Fibroblast of lung (primary cell): Measurements from ENCODE around the gene SPAG9. TPM values are rescaled to one million over a fixed set of nuclear protein-coding genes. Genes with fewer than 3 reads are reported as not detected.

ENCODE experiments used
- DNase-seq, 2 donors: peaks; one replicate each; pipeline versions ENCODE4 v3.0.0 to v3.0.0-alpha.2; 2010; ENCODE audit warnings: low read depth in 2 of 2
- H2AFZ ChIP-seq: 2 replicates; pipeline ENCODE4 v1.5.1; 2012; ENCODE audit warnings: low read length, control low read depth, inconsistent platforms
- H3K27ac ChIP-seq: 2 replicates; pipeline ENCODE4 v1.5.1; 2011; ENCODE audit warnings: low read length, control low read depth; ENCODE audit not compliant: insufficient read depth
- H3K27me3 ChIP-seq: 2 replicates; pipeline ENCODE4 v1.5.1; 2011; ENCODE audit warnings: mild to moderate bottlenecking, low read length; ENCODE audit not compliant: control insufficient read depth, insufficient read depth
- H3K36me3 ChIP-seq: 2 replicates; pipeline ENCODE4 v1.5.1; 2011; ENCODE audit warnings: low read length; ENCODE audit not compliant: control insufficient read depth, insufficient read depth
- H3K4me1 ChIP-seq: 2 replicates; pipeline ENCODE4 v1.5.1; 2011; ENCODE audit warnings: low read length; ENCODE audit not compliant: control insufficient read depth, insufficient read depth; ENCODE audit errors: extremely low read depth
- H3K4me2 ChIP-seq: 2 replicates; pipeline ENCODE4 v1.5.1; 2011; ENCODE audit warnings: low read length, control low read depth; ENCODE audit not compliant: insufficient read depth; ENCODE audit errors: extremely low read depth
- H3K4me3 ChIP-seq, 4 experiments: fragments of 200-600 bp in 1 of 4; sonication (generic) in 1 of 4; replicated peaks in 1 of 4; 2 replicates each; pipeline ENCODE4 v1.5.1; 2011 to 2016; ENCODE audit warnings: low read length in 4 of 4, low read depth in 3 of 4, mild to moderate bottlenecking in 3 of 4, control low read depth in 2 of 4, inconsistent platforms in 1 of 4, mixed read lengths in 1 of 4; ENCODE audit not compliant: insufficient read depth in 1 of 4; ENCODE audit errors: control extremely low read depth in 1 of 4
- H3K79me2 ChIP-seq: 2 replicates; pipeline ENCODE4 v1.5.1; 2012; ENCODE audit warnings: mild to moderate bottlenecking, low read length, inconsistent platforms; ENCODE audit not compliant: control insufficient read depth, insufficient read depth
- H3K9ac ChIP-seq: 2 replicates; pipeline ENCODE4 v1.5.1; 2011; ENCODE audit warnings: mild to moderate bottlenecking, low read length, control low read depth; ENCODE audit not compliant: insufficient read depth
- H3K9me3 ChIP-seq: 2 replicates; pipeline ENCODE4 v1.5.1; 2012; ENCODE audit warnings: low read depth, low read length; ENCODE audit not compliant: control insufficient read depth, insufficient read depth
- H4K20me1 ChIP-seq: 2 replicates; pipeline ENCODE4 v1.5.1; 2011; ENCODE audit warnings: low read length; ENCODE audit not compliant: control insufficient read depth, insufficient read depth; ENCODE audit errors: extremely low read depth
- EZH2 ChIP-seq: IDR thresholded peaks from 2 replicates; pipeline ENCODE4 v1.5.1; 2012; ENCODE audit warnings: low read length, control low read depth, mild to moderate bottlenecking; ENCODE audit errors: missing control alignments
- polyA plus RNA-seq, 2 donors: library from polyadenylated mRNA; depleted of rRNA in 1 of 2; stranded (reverse) in 1 of 2; unstranded in 1 of 2; fragments of >200 nt; gene quantifications; 2 replicates each; pipeline ENCODE4 v1.2.1, GENCODE V29; 2011 to 2012; ENCODE audit warnings: missing spikeins in 1 of 2
- total RNA-seq: library from RNA; depleted of rRNA; stranded (reverse); fragments of >200 nt; gene quantifications from 2 replicates; pipeline ENCODE4 v1.2.1, GENCODE V29; 2014
- TF ChIP-seq, protein P1 (sequence below), 2 donors: IDR thresholded peaks in 1 of 2; conservative IDR thresholded peaks in 1 of 2; 1 replicate in 1 of 2; 2 replicates in 1 of 2; pipeline ENCODE4 v1.5.1; 2011 to 2012; ENCODE audit warnings: low read length in 2 of 2, control low read depth in 1 of 2, inconsistent platforms in 1 of 2, low read depth in 1 of 2, mild to moderate bottlenecking in 1 of 2

The SPAG9 gene
- total and polyA plus RNA-seq, 2 donors (not counting 1 experiment from before 2014, with no cell fraction given): 49.8 to 126 TPM

DNA sequence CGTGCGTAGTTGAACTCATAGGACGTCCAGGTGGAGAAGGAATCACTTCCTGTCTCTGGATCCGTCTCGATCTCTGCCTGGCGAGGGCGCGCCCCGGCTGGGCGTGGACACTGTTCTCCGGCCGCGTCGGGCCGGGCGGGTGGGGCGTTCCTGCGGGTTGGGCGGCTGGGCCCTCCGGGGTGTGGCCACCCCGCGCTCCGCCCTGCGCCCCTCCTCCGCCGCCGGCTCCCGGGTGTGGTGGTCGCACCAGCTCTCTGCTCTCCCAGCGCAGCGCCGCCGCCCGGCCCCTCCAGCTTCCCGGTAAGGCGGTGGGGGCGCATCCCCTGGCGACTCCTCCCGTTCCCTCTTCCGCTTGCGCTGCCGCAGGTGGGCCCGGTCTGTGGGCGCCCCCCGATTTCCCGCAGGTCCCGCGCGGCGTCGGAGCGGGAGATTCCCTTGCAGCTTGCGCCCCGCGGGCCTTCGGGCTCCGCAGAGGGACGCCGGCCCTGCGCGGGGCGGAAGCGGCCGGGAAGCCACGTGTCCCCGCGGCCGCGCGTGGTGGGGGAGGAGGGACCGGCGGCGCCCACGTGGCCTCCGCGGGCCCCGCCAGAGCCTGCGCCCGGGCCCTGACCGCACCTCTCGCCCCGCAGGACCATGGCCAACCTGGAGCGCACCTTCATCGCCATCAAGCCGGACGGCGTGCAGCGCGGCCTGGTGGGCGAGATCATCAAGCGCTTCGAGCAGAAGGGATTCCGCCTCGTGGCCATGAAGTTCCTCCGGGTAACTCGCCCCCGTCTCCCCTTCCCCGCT is 45.7 kb upstream of the SPAG9 start, which contains the start of gene NME2:
TSS of gene NME2 (plus strand) at position 214 of the 789 bp plus-strand sequence. CDS start at position 634, 420 bp downstream.
- Histone ChIP-seq H3K4me1 (peaks cover 9% of the 10 kb centered on the region), H3K79me2 (peaks cover 17% of the 10 kb centered on the region), H3K4me2 (peak within 1 kb of the TSS; percentile 97), H2AFZ (peak within 1 kb of the TSS; percentile 96), H3K36me3 (peaks cover 20% of the 10 kb centered on the region), H3K4me3 (peak within 1 kb of the TSS; percentile 85 to 99 (median 93)), H3K27me3 (no peaks in the 10 kb centered on the region), H3K9ac (peak within 1 kb of the TSS; percentile 93), H4K20me1 (no peaks in the 10 kb centered on the region), H3K27ac (peak within 1 kb of the TSS; percentile 95), H3K9me3 (no peaks in the 10 kb centered on the region)
- DNase-seq: peak; percentile 81
- no peak for TF ChIP-seq EZH2
- TF ChIP-seq, protein P1, sequence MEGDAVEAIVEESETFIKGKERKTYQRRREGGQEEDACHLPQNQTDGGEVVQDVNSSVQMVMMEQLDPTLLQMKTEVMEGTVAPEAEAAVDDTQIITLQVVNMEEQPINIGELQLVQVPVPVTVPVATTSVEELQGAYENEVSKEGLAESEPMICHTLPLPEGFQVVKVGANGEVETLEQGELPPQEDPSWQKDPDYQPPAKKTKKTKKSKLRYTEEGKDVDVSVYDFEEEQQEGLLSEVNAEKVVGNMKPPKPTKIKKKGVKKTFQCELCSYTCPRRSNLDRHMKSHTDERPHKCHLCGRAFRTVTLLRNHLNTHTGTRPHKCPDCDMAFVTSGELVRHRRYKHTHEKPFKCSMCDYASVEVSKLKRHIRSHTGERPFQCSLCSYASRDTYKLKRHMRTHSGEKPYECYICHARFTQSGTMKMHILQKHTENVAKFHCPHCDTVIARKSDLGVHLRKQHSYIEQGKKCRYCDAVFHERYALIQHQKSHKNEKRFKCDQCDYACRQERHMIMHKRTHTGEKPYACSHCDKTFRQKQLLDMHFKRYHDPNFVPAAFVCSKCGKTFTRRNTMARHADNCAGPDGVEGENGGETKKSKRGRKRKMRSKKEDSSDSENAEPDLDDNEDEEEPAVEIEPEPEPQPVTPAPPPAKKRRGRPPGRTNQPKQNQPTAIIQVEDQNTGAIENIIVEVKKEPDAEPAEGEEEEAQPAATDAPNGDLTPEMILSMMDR (conservative IDR thresholded peaks at IDR 0.05 in 1 of 2, IDR thresholded peaks at IDR 0.05 in 1 of 2; ENCODE audit: low read depth in 1 of 2, low read length in 2 of 2): no peak

DNA sequence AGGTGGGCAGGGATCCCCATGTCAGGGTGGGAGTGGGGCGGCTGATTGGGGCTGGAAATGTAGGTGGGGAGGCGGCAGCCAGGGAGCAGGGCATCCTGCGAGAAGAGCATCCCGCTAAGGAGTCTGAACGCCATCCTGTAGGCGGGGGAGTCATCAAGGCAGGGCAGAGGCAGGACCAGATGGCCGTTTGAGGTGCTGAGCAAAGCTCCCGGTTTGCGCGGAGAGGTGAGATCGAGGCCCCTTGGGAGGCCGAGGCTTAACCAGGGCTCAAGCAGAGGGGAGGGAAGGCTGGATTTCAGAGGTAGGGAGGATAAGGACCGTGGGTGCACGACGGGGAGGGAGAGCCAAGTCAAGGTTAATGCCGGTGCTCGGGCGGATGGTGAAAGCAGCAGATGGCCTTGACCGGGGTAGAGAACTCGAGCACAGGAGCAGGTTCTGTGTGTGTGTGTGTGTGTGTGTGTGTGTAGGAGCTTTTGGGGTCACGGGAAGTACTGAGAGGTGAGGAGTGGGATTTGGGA is 45.1 kb upstream of the SPAG9 start:
- H3K9ac ChIP-seq: peak overlapping the region; percentile 93
- peak in 1 of 2 donors; percentile 47 for DNase-seq
- no peaks in the 10 kb centered on the region for H3K27me3 ChIP-seq
- H3K9me3 ChIP-seq: no peaks in the 10 kb centered on the region
- peaks cover 9% of the 10 kb centered on the region for H3K4me1 ChIP-seq
- peak overlapping the region; percentile 97 for H3K4me2 ChIP-seq
- H3K4me3 ChIP-seq: peak overlapping the region; percentile 66 to 99 (median 84)
- H3K79me2 ChIP-seq: peaks cover 17% of the 10 kb centered on the region
- TF ChIP-seq, protein P1 (conservative IDR thresholded peaks at IDR 0.05 in 1 of 2, IDR thresholded peaks at IDR 0.05 in 1 of 2; ENCODE audit: low read depth in 1 of 2, low read length in 2 of 2): no peak
- no peak for TF ChIP-seq EZH2
- H2AFZ ChIP-seq: peak overlapping the region; percentile 96
- peak overlapping the region; percentile 95 for H3K27ac ChIP-seq
- H4K20me1 ChIP-seq: no peaks in the 10 kb centered on the region
- peaks cover 16% of the 10 kb centered on the region for H3K36me3 ChIP-seq

DNA sequence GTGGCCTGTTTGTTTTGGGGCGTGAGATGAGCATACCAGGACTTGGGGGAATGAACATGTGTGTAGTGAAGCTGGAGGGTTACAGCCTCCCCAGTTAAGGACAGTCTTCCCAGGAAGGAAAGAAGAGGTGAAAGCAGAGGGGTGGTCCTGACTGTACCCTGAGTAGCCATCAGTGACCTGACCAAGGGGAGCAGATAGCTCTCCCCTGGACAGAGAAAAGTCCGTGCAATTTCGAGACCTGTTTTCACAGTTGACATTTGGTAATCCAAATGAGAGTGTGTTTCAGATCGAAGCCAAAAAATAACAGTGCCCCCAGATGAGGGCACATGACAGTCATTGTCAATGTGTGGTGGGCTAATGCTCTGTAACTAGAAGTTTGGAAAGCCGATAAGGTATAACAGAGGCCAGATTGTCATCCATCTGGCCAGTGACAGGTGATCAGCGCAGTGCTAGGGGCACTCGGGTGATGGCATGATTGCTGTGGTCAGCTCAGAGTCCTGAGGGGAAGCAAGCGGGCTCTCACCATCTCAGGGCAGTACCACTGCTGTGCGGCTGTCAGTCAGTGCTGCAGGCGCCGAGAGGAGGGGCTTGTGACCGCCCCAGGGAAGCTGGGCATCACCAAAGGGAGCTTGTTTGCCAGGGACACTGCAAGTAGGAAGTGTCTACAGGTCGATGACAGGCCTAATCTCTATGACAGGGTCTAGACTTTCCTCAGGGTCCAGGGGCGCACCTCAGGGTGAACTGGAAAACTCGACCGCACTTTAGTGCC is 44.4 kb upstream of the SPAG9 start:
- H3K27me3 ChIP-seq: no peaks in the 10 kb centered on the region
- H3K9me3 ChIP-seq: no peaks in the 10 kb centered on the region
- H3K4me1 ChIP-seq: peaks cover 9% of the 10 kb centered on the region
- peaks cover 17% of the 10 kb centered on the region for H3K79me2 ChIP-seq
- H4K20me1 ChIP-seq: no peaks in the 10 kb centered on the region
- peak overlapping the region; percentile 95 for H3K27ac ChIP-seq
- H3K9ac ChIP-seq: no peak overlapping the region
- TF ChIP-seq, protein P1 (conservative IDR thresholded peaks at IDR 0.05 in 1 of 2, IDR thresholded peaks at IDR 0.05 in 1 of 2; ENCODE audit: low read depth in 1 of 2, low read length in 2 of 2): no peak
- TF ChIP-seq EZH2: no peak
- H3K4me2 ChIP-seq: peak overlapping the region; percentile 97
- peak in 1 of 2 donors; percentile 13 for DNase-seq
- H3K36me3 ChIP-seq: peaks cover 16% of the 10 kb centered on the region
- H3K4me3 ChIP-seq: peak overlapping the region in 2 of 4 experiments; percentile 75 to 92
- H2AFZ ChIP-seq: no peak overlapping the region
